K562 (cell line): ENCODE measurements around the gene HECW1.
A peak's percentile ranks its signal among the peaks of the same experiment; 100 is the strongest.

Experiments used
- FOS ChIP-seq: IDR thresholded peaks from 3 replicates; pipeline ENCODE4 v1.6.1; 2011; ENCODE audit not compliant: insufficient read length; ENCODE audit errors: extremely low read depth
- GTF2F1 ChIP-seq: IDR thresholded peaks from 2 replicates; pipeline ENCODE4 v1.6.1; 2011; ENCODE audit warnings: low read depth, low read length, improper control_type of control experiment
- KDM4B ChIP-seq, 2 experiments: fragments of 450-650 bp in 1 of 2; sonication (generic) in 1 of 2; IDR thresholded peaks; 2 replicates each; pipeline ENCODE4 v1.6.1; 2016 to 2017; ENCODE audit warnings: borderline replicate concordance in 2 of 2, antibody characterized with exemption in 1 of 2, low read depth in 1 of 2, mild to moderate bottlenecking in 1 of 2
- L3MBTL2 ChIP-seq: fragments of 450-650 bp; IDR thresholded peaks from 2 replicates; pipeline ENCODE4 v1.6.1; 2016; ENCODE audit warnings: mild to moderate bottlenecking, moderate library complexity
- MAFF ChIP-seq: IDR thresholded peaks from 2 replicates; pipeline ENCODE4 v1.6.1; 2012; ENCODE audit warnings: low read length, improper control_type of control experiment
- NFIC ChIP-seq: fragments of 450-650 bp; IDR thresholded peaks from 2 replicates; pipeline ENCODE4 v1.6.1; 2017; ENCODE audit warnings: mild to moderate bottlenecking, inconsistent platforms
- NR4A1 ChIP-seq, 2 experiments: fragments of 250-450 bp in 1 of 2; fragments of 450-650 bp in 1 of 2; sonication (Bioruptor Pico) in 1 of 2; IDR thresholded peaks; 2 replicates each; pipeline versions ENCODE4 v1.4.0 to v1.6.1; 2016 to 2020; ENCODE audit warnings: mild to moderate bottlenecking in 2 of 2, missing compliant biosample characterization in 1 of 2, missing genetic modification characterization in 1 of 2, moderate library complexity in 1 of 2
- PRMT5 ChIP-seq: sonication (generic); formaldehyde crosslinking; IDR thresholded peaks from 2 replicates; pipeline ENCODE4 v1.5.0; 2020; ENCODE audit warnings: missing genetic modification reagents
- RFX5 ChIP-seq: IDR thresholded peaks from 2 replicates; pipeline ENCODE4 v1.6.1; 2011; ENCODE audit warnings: low read depth, mild to moderate bottlenecking, improper control_type of control experiment, low read length
- RNF2 ChIP-seq: sonication (generic); IDR thresholded peaks from 2 replicates; pipeline ENCODE4 v1.6.1; 2016
- ZBTB43 ChIP-seq: sonication (generic); formaldehyde crosslinking; IDR thresholded peaks from 2 replicates; pipeline ENCODE4 v1.8.0; 2023; ENCODE audit warnings: mild to moderate bottlenecking, missing genetic modification reagents
- ZFPM2 ChIP-seq: fragments of 250-450 bp; sonication (Bioruptor Pico); IDR thresholded peaks from 2 replicates; pipeline ENCODE4 v1.5.1; 2022; ENCODE audit warnings: mild to moderate bottlenecking
- ZNF740 ChIP-seq, 3 experiments: fragments of 200-800 bp in 1 of 3; sonication (Bioruptor generic) in 1 of 3; sonication (generic) in 1 of 3; formaldehyde crosslinking in 1 of 3; IDR thresholded peaks; 2 replicates each; pipeline versions ENCODE4 v1.6.1 to v1.8.0; 2016 to 2022; ENCODE audit warnings: mild to moderate bottlenecking in 2 of 3, missing compliant biosample characterization in 2 of 3, missing genetic modification characterization in 2 of 3, missing genetic modification reagents in 1 of 3
- TF ChIP-seq, protein P1 (sequence below): fragments of 250-450 bp; sonication (Bioruptor Pico); IDR thresholded peaks from 2 replicates; pipeline ENCODE4 v1.8.0; 2022; ENCODE audit warnings: inconsistent platforms, mild to moderate bottlenecking, moderate library complexity, borderline replicate concordance

- TF ChIP-seq ZNF740 (CRISPR knock-in tag; IDR thresholded peaks at IDR 0.05) (no peak), ZNF740 (tag; IDR thresholded peaks at IDR 0.05) (no peak), NR4A1 (CRISPR knock-in tag; IDR thresholded peaks at IDR 0.05) (no peak), NR4A1 (tag; IDR thresholded peaks at IDR 0.05) (no peak), RNF2 (no peak), L3MBTL2 (no peak), ZFPM2 (CRISPR knock-in tag) (no peak), MAFF (no peak), NFIC (peak; percentile 45), ZBTB43 (CRISPR knock-in tag) (no peak), GTF2F1 (no peak), PRMT5 (CRISPR knock-in tag) (no peak), FOS (no peak), KDM4B (IDR thresholded peaks at IDR 0.05; ENCODE audit: borderline replicate concordance in 2 of 2, low read depth in 1 of 2) (no peak), RFX5 (no peak)
- TF ChIP-seq, protein P1, sequence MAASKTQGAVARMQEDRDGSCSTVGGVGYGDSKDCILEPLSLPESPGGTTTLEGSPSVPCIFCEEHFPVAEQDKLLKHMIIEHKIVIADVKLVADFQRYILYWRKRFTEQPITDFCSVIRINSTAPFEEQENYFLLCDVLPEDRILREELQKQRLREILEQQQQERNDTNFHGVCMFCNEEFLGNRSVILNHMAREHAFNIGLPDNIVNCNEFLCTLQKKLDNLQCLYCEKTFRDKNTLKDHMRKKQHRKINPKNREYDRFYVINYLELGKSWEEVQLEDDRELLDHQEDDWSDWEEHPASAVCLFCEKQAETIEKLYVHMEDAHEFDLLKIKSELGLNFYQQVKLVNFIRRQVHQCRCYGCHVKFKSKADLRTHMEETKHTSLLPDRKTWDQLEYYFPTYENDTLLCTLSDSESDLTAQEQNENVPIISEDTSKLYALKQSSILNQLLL (CRISPR knock-in tag) = no peak
Measured at GRCh38 chr7:43604251-43604650, 491.8 kb downstream of the HECW1 start.
